IMR-90 (cell line): ENCODE results near the gene PLXNA4.

Experiments
- FOS ChIP-seq: fragments of 150-350 bp; IDR thresholded peaks from 2 replicates; pipeline ENCODE4 v1.6.1; 2016; ENCODE audit warnings: low read depth, low read length
- NFE2L2 ChIP-seq: fragments of 150-350 bp; IDR thresholded peaks from 2 replicates; pipeline ENCODE4 v1.6.1; 2016; ENCODE audit warnings: low read depth, mild to moderate bottlenecking, low read length
- SMC3 ChIP-seq: fragments of 150-350 bp; IDR thresholded peaks from 2 replicates; pipeline ENCODE4 v1.6.1; 2016; ENCODE audit warnings: low read depth, mild to moderate bottlenecking, antibody characterized with exemption, low read length, moderate library complexity

- TF ChIP-seq NFE2L2, result no peak
- TF ChIP-seq FOS, result no peak
- TF ChIP-seq SMC3, result no peak
Observed at GRCh38 chr7:132395361-132395760, 180.9 kb downstream of the PLXNA4 start.
